CD14-positive monocyte (primary cell): ENCODE data around the gene RETSAT. TPM values are rescaled to one million over a fixed set of nuclear protein-coding genes. Genes with fewer than 3 reads are reported as not detected.

Source experiments
- DNase-seq, 3 donors: peaks; one replicate each; pipeline ENCODE4 v3.0.0-alpha.2; 2011 to 2022
- H2AFZ ChIP-seq: 2 replicates; pipeline ENCODE4 v1.6.0; 2012; ENCODE audit warnings: mild to moderate bottlenecking, low read depth, low read length, inconsistent platforms; ENCODE audit not compliant: insufficient read depth, poor library complexity, severe bottlenecking
- H3K27ac ChIP-seq, 2 donors: 1 replicate in 1 of 2; 2 replicates in 1 of 2; pipeline ENCODE4 v1.5.1; 2012 to 2013; ENCODE audit warnings: low read length in 2 of 2, control low read depth in 1 of 2, inconsistent platforms in 1 of 2, low read depth in 1 of 2, mild to moderate bottlenecking in 1 of 2
- H3K27me3 ChIP-seq, 2 donors: one replicate each; pipeline versions ENCODE4 v1.6.0 to v1.6.1; 2011 to 2013; ENCODE audit warnings: low read length in 2 of 2; ENCODE audit not compliant: control insufficient read depth in 2 of 2, insufficient read depth in 2 of 2
- H3K36me3 ChIP-seq, 2 donors: replicated peaks in 1 of 2; 1 replicate in 1 of 2; 2 replicates in 1 of 2; pipeline versions ENCODE4 v1.5.1 to v1.6.1; 2012 to 2013; ENCODE audit warnings: low read length in 2 of 2, control low read depth in 1 of 2, inconsistent platforms in 1 of 2, mild to moderate bottlenecking in 1 of 2; ENCODE audit not compliant: insufficient read depth in 2 of 2, control insufficient read depth in 1 of 2
- H3K4me1 ChIP-seq, 2 donors: 1 replicate in 1 of 2; 2 replicates in 1 of 2; pipeline versions ENCODE4 v1.5.1 to v1.6.1; 2012 to 2013; ENCODE audit warnings: low read length in 2 of 2, control low read depth in 1 of 2, inconsistent platforms in 1 of 2, mild to moderate bottlenecking in 1 of 2, moderate library complexity in 1 of 2; ENCODE audit not compliant: insufficient read depth in 2 of 2, control insufficient read depth in 1 of 2
- H3K4me2 ChIP-seq: replicated peaks from 2 replicates; pipeline ENCODE3; 2012; ENCODE audit warnings: low read length, moderate library complexity, mild to moderate bottlenecking; ENCODE audit not compliant: poor library complexity, severe bottlenecking; ENCODE audit errors: extremely low read depth
- H3K4me3 ChIP-seq, 3 experiments: fragments of 200-600 bp in 1 of 3; sonication (generic) in 1 of 3; replicated peaks in 1 of 3; 1 replicate in 2 of 3; 2 replicates in 1 of 3; pipeline ENCODE4 v1.5.1; 2011 to 2013; ENCODE audit warnings: low read length in 3 of 3, mild to moderate bottlenecking in 3 of 3, control low read depth in 2 of 3, low read depth in 2 of 3, inconsistent platforms in 1 of 3, moderate library complexity in 1 of 3
- H3K79me2 ChIP-seq: 2 replicates; pipeline ENCODE4 v1.6.0; 2012; ENCODE audit warnings: mild to moderate bottlenecking, control low read depth, inconsistent platforms, low read length, moderate library complexity; ENCODE audit not compliant: insufficient read depth
- H3K9ac ChIP-seq: 2 replicates; pipeline ENCODE4 v1.6.0; 2017; ENCODE audit warnings: low read length, mild to moderate bottlenecking; ENCODE audit not compliant: insufficient read depth, poor library complexity, severe bottlenecking
- H3K9me3 ChIP-seq, 2 donors: replicated peaks in 1 of 2; 1 replicate in 1 of 2; 2 replicates in 1 of 2; pipeline versions ENCODE4 v1.5.1 to v1.6.1; 2012 to 2013; ENCODE audit warnings: low read length in 2 of 2, control low read depth in 1 of 2; ENCODE audit not compliant: control insufficient read depth in 1 of 2, insufficient read depth in 1 of 2
- H4K20me1 ChIP-seq: 2 replicates; pipeline ENCODE4 v1.6.0; 2012; ENCODE audit warnings: mild to moderate bottlenecking, low read length, control low read depth, moderate library complexity; ENCODE audit not compliant: insufficient read depth
- H3K27ac Mint-ChIP-seq, 7 donors: one replicate each; pipeline ENCODE4 v1.8.0; 2020; ENCODE audit warnings: mild to moderate bottlenecking in 7 of 7, mixed read lengths in 7 of 7, moderate library complexity in 6 of 7, inconsistent platforms in 2 of 7
- H3K27me3 Mint-ChIP-seq, 3 donors: one replicate each; pipeline ENCODE4 v1.8.0; 2021 to 2022; ENCODE audit warnings: low read depth in 3 of 3, mild to moderate bottlenecking in 3 of 3, mixed read lengths in 3 of 3, moderate library complexity in 3 of 3, inconsistent platforms in 1 of 3
- H3K36me3 Mint-ChIP-seq, 2 donors: one replicate each; pipeline ENCODE4 v1.8.0; 2020; ENCODE audit warnings: mixed read lengths in 2 of 2, inconsistent platforms in 1 of 2, mild to moderate bottlenecking in 1 of 2
- H3K4me1 Mint-ChIP-seq: one replicate; pipeline ENCODE4 v1.8.0; 2020; ENCODE audit warnings: mild to moderate bottlenecking, mixed read lengths
- H3K4me3 Mint-ChIP-seq, 2 donors: one replicate each; pipeline ENCODE4 v1.8.0; 2020; ENCODE audit warnings: mild to moderate bottlenecking in 2 of 2, mixed read lengths in 2 of 2, moderate library complexity in 1 of 2
- H3K9me3 Mint-ChIP-seq, 7 donors: one replicate each; pipeline ENCODE4 v1.8.0; 2020 to 2022; ENCODE audit warnings: mixed read lengths in 7 of 7, mild to moderate bottlenecking in 6 of 7, moderate library complexity in 6 of 7, inconsistent platforms in 2 of 7
- WGBS: methylation state at CpG from one replicate; pipeline ENCODE4 v1.1.5; 2013; ENCODE audit warnings: missing lambda C conversion rate; ENCODE audit not compliant: insufficient coverage; 5-methylcytosine and 5-hydroxymethylcytosine counted together
- intact Hi-C, 2 donors: fragments of 100-400 bp; cut with micrococcal nuclease; formaldehyde crosslinking; loops; one replicate each; pipeline versions ENCODE4 v1.15.0 to v1.15.1; 2023
- polyA minus RNA-seq: library from RNA; depleted of rRNA, polyadenylated mRNA; stranded (reverse); fragments of >200 nt; gene quantifications from 2 replicates; pipeline ENCODE4 v1.2.3, GENCODE V29; 2012
- polyA plus RNA-seq, 3 donors: library from polyadenylated mRNA; depleted of rRNA in 1 of 3; unstranded in 2 of 3; stranded (reverse) in 1 of 3; fragments of 300-500 nt in 2 of 3; fragments of >200 nt in 1 of 3; fragmentation: Illumina TruSeq in 2 of 3; gene quantifications; 1 replicate in 2 of 3; 2 replicates in 1 of 3; pipeline ENCODE4 v1.2.3, GENCODE V29; 2012 to 2021
- total RNA-seq, 12 experiments: library from RNA in 1 of 12; stranded (reverse) in 1 of 12; fragments of 120-200 nt in 1 of 12; gene quantifications; one replicate each; pipeline ENCODE4 v1.2.4 and lab custom pipeline; 2013 to 2026; ENCODE audit warnings: mixed read lengths in 6 of 12, inconsistent platforms in 1 of 12
- TF ChIP-seq, protein P1 (sequence below): fragments of 200-600 bp; IDR thresholded peaks from one replicate; pipeline ENCODE4 v1.8.0; 2022; ENCODE audit warnings: antibody characterized with exemption, mild to moderate bottlenecking

RETSAT gene
- total RNA-seq (2013): 18.4 TPM
- 10 to 100 TPM; 12.4 to 15.8 (median 15.0) TPM for polyA plus RNA-seq
- 10.9 and 12.6 TPM in 2 replicates for polyA minus RNA-seq
- 4.5 to 17.7 (median 11.3) reads per million in 11 experiments for total RNA-seq (lab: John Stamatoyannopoulos, UW)

DNA sequence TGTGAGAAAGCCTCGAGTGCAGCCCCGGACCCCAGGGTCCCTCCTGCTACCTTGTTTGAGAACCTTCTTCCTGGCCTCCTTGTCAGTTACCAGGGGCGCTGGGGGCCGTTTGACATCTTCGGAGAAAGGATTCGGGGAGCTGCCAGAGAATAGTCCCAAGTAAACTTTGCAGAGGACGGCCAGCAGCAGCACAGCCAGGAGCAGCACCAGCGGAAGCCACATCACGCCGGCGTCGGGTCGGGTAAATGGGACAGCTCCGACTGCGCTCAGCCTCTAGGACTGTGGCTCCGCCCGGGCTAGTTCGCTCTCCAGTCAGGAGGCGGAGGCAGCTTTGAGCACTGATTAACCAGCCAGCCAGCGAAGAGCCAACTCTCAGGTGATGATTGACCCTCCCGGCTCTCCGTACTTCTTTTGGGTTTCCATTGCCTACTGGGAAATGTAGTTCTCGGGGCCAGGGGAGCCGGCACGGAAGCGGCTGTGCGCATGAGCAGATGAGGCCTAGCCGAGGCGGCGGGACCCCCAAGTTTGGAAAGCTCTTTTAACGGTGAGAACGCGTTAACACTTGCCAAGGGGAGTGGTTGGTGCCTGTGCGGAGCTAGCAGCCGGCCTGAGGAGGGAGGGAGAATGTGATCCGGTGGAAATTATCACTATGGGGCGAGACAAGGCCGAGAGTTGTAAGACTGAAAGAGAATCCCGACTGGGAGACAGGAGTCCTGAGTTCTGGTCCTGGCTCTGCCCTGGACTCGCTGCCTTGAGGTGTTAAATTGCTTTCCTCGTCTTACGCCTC lies at the start of gene RETSAT, which contains the start of gene ELMOD3:
TSS of gene RETSAT (minus strand) at position 243 of the 787 bp plus-strand sequence. CDS start at position 222, 21 bp downstream.
TSS of gene ELMOD3 (plus strand) at position 484 of the 787 bp plus-strand sequence. CDS start 2,430 bp downstream, outside the sequence.
- peak within 1 kb of the TSS; percentile 94 to 100 (median 98) for H3K27ac Mint-ChIP-seq
- H3K9me3 Mint-ChIP-seq: no peaks in the 10 kb centered on the region
- Histone ChIP-seq H3K27me3 (no peaks in the 10 kb centered on the region), H3K4me3 (peak within 1 kb of the TSS; percentile 78 to 93 (median 88)), H2AFZ (peak within 1 kb of the TSS; percentile 91), H3K79me2 (peaks cover 46% of the 10 kb centered on the region), H3K27ac (peak within 1 kb of the TSS; percentile 67 to 91), H3K4me1 (peaks cover 14 to 22% of the 10 kb centered on the region in 2 donors), H3K4me2 (peak within 1 kb of the TSS; percentile 84), H3K9ac (peak within 1 kb of the TSS; percentile 86), H3K36me3 (peaks cover 36 to 61% of the 10 kb centered on the region in 2 donors), H3K9me3 (no peaks in the 10 kb centered on the region), H4K20me1 (no peaks in the 10 kb centered on the region)
- peak within 1 kb of the TSS; percentile 95 to 100 for H3K4me3 Mint-ChIP-seq
- peaks cover 33% of the 10 kb centered on the region for H3K4me1 Mint-ChIP-seq
- intact Hi-C loops: loop anchor here in 1 of 2 donors (2.0 kb wide), 1 partner anchor 28 kb away; the partner anchor contains the start of gene TGOLN2
- TF ChIP-seq, protein P1, sequence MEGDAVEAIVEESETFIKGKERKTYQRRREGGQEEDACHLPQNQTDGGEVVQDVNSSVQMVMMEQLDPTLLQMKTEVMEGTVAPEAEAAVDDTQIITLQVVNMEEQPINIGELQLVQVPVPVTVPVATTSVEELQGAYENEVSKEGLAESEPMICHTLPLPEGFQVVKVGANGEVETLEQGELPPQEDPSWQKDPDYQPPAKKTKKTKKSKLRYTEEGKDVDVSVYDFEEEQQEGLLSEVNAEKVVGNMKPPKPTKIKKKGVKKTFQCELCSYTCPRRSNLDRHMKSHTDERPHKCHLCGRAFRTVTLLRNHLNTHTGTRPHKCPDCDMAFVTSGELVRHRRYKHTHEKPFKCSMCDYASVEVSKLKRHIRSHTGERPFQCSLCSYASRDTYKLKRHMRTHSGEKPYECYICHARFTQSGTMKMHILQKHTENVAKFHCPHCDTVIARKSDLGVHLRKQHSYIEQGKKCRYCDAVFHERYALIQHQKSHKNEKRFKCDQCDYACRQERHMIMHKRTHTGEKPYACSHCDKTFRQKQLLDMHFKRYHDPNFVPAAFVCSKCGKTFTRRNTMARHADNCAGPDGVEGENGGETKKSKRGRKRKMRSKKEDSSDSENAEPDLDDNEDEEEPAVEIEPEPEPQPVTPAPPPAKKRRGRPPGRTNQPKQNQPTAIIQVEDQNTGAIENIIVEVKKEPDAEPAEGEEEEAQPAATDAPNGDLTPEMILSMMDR: no peak
- under 1% methylated on average over 42 of the region's 42 CpGs for WGBS
- peak; percentile 96 to 98 (median 97) for DNase-seq
- H3K27me3 Mint-ChIP-seq: peaks cover 0 to 4% (median 0%) of the 10 kb centered on the region in 3 donors
- peaks cover 49 to 53% of the 10 kb centered on the region in 2 donors for H3K36me3 Mint-ChIP-seq

DNA sequence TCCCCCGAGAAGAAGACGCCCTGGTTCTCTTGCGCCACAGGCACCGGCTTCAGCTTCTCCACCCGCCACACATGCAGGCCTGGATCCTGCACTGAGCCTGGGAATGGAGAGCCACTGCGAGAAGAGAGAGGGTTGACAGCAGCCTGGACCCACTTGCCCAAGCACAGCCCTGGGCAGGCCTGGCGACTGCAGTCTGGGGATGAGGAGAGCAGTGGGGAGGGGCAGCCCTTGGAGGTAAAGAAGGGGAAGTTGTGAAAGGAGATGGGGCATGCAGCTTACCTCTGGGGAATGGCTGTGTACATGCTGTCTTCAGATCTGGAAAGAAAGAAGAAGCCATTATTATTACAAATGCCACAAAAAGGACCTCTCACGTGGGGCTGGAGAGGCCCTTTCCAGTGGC lies 47.5 kb upstream of the RETSAT start:
- no peaks in the 10 kb centered on the region for H3K27me3 ChIP-seq
- no peak overlapping the region for H2AFZ ChIP-seq
- peaks cover 74% of the 10 kb centered on the region for H3K79me2 ChIP-seq
- Mint-ChIP-seq H3K9me3 (peaks cover 0 to 10% (median 2%) of the 10 kb centered on the region in 7 donors), H3K4me3 (no peak overlapping the region), H3K4me1 (peaks cover 36% of the 10 kb centered on the region), H3K27ac (peak overlapping the region; percentile 54 to 88 (median 83)), H3K27me3 (no peaks in the 10 kb centered on the region), H3K36me3 (peaks cover 56 to 60% of the 10 kb centered on the region in 2 donors)
- H3K27ac ChIP-seq: peak overlapping the region; percentile 33 to 68
- 32% methylated on average over 7 of the region's 8 CpGs for WGBS
- peak overlapping the region; percentile 22 for H3K4me2 ChIP-seq
- peaks cover 47 to 54% of the 10 kb centered on the region in 2 donors for H3K36me3 ChIP-seq
- peak; percentile 34 to 49 (median 42) for DNase-seq
- no peak overlapping the region for H3K4me3 ChIP-seq
- H3K4me1 ChIP-seq: peaks cover 32 to 43% of the 10 kb centered on the region in 2 donors
- TF ChIP-seq, protein P1: no peak
- no peak overlapping the region for H3K9ac ChIP-seq
- peaks cover 31% of the 10 kb centered on the region for H4K20me1 ChIP-seq
- intact Hi-C loops: loop anchor here in 1 of 2 donors (5.0 to 10.0 kb wide), 2 partner anchors 77 to 150 kb away; partner anchors contain the start of gene TGOLN2
- peaks cover 0 to 2% of the 10 kb centered on the region in 2 donors for H3K9me3 ChIP-seq
